GM19043 (cell line): ENCODE results near the gene HSBP1L1.

ENCODE experiments used
- ATAC-seq: cut with Tn5 transposase; IDR thresholded peaks from one replicate; pipeline ENCODE4 v1.9.1; 2021; ENCODE audit warnings: low read depth; ENCODE audit not compliant: unreplicated experiment

HSBP1L1 gene

DNA sequence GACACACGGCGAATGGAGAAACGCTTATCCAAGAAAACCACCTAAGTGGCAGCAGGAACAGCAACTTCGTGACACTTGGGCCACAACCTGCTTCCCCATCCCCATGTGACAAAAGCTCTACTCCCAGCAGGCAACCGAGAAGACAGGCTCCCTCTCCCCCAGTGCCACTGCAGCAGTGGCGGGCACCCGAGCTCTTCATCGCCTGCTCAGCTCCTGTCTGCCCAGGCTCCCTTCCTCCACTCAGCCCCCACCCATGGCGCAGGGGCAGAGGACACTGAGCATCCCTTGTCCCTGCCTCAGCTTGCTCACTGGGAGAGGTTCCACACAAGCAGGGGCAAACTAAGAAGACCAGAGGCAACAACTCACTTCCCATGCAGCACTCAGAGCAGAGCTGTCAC, 35.9 kb upstream of the HSBP1L1 start:
- ATAC-seq, result no peak

DNA sequence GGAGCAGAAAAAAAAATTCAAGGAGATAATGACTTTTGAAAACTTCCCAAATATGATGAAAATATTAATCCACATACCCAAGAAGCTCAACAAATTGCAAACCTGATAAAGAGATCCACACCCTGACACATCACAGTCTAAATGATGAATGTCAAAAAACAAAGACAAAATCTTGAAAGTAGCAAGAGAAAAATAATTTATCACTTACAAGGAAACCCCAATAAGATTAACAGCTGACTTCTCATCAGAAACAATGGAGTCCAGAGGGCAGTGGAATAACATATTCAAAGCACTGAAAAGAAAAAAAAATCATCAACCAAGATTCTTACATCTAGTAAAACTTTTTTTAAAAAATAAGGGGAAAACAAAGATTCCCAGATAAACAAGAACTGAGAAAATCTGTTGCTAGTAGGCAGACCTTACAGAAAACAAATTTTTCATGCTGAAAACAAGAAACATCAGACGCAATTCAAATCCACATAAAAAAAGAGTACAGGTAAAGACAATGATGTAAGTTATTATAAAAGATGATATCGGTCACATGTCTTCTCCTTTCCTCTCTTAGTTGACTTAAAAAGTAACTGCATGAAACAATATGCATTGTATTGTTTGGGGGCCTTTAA, 34.3 kb upstream of the HSBP1L1 start:
- no peak for ATAC-seq

DNA sequence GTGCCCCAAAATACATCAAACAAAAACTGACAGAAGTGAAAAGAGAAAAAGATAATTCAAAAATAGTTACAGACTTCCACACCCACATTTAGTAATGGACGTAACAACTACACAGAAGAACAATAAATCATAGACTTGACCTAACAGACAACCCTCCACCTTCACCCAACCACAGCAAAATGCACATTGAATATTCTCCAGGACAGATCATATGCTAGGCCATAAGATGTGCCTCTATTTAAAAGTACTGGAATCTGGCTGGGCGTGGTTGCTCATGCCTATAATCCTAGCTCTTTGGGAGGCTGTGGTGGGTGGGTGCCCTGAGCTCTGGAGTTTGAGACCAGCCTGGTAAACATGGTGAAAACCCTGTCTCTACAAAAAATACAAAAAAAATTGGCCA, 33.0 kb upstream of the HSBP1L1 start:
- ATAC-seq, result no peak

DNA sequence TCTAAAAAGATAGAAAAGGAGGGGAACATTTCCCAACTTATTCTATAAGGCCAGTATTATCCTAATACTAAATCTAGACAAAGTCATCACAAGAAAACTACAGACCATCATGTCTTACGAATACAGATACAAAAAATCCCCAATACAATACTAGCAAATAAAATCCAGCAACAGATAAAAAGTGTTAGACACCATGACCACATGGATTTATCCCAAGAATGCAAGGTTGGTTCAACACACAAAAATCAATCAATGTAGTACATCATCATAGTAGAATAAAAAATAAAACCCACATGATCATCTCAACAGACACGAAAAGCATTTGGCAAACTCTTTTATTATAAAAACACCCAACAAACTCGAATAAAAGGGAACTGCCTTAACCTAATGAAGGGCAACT, 31.5 kb upstream of the HSBP1L1 start:
- no peak for ATAC-seq

DNA sequence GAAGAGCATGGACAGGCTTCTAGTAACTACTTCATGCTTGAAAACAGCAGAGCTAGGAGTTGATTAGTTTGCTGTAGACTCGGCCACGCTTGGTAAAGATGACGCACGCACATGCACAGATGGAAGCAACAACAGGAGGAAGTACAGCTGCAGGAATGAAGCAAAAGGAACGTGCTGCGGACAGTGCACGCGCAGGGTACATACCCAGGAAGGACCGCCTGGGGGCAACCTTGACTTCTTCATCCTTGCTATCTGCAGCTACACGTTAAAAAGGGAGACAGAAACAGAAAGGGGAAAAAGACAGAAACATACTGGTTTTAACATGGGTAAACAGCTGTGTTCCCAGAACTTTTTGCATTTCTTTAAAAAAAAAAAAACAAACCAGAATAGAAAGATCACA, 30.7 kb upstream of the HSBP1L1 start:
- no peak for ATAC-seq

DNA sequence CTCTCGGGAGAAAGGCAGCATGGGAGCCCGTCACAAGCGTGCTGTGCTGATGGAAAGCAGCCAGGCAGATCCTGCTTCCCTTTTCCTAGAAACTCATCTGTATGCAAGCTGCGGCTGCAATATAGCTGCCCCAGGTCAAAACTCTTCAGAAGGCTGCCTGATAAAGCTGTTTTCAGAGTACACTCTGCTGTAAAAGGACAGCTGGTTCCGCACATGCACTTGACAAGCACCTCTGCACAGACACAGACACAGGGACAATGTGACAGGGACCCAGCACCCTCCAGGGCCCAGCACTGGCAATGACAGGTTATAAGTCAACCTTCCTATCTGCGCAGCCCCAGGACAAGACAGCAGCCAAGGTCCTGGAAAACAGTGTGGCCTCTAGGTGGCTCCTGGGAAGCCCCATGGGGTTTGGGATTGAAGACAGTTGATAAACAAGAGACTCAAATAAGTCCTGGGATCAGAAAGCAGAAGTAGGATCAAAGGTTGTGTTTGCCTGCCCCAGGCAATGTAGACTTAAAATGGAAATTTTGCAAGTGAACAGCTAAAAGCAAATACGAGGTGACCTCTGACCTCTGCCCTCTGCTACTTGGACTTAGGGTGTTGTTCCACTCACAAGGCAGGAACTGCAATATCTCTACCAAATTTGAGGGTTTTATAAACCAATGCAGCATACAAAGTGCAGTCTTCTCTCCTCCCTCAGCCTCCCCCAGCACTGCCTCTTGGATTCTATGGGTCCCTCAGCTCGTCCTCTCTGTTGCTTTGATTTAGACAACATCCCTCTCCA, 29.9 kb upstream of the HSBP1L1 start:
- no peak for ATAC-seq

DNA sequence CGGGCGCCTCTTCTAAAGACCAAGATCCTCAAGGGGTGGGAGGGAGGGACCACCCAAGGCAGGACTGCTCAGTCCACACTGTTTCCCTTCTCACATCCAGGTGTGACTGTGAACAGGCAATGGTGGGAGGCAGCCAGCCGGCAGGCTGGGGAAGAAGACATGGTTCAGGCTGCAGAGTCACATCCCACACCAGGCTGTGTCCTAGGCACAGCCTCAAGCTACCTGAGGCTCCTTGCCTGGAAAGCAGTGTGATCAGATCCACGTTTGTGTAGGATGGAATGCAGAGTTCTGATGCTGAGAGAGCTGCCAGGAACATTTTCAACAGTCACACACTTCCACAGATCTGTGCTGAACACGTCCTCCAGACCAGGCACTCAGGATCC, 29.4 kb upstream of the HSBP1L1 start:
- ATAC-seq, result no peak

DNA sequence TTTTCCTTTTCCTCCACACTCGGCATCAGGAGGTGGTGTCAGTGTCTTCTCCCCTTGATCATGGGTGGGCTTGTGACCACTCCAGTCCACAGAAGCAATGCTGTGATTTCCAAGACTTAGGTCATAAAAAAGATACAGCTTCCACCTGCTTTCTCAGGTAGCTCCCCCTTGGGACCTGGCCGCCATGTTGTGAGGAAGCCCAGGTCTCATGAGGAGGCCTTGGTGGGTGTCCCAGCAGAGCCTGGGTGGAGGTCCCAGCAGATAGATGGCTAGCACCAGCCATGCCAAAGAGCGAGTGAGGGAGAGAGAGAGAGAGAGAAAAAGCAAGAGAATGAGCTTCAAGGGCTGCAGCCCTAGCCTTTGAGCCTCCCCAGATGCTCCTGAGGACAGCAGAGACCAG, 28.9 kb upstream of the HSBP1L1 start:
- ATAC-seq, result no peak

DNA sequence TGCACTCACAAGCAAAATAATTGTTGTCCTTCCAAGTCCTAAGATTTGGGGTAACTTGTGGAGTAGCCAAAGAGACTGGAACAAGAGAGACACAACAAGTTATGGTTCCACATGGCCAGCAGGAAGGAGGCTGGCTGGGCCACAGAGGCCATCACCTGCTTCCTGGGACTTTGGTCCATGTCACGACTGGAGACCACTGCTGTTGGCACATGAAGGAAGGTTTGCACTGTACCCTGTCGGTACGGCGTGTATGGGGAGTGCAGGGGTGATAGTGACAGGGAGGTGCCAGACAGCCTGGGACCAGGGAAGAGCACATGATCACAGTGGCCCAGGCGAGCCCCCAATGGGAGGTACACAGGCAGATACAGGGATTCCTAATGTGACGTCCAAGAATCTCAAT, 28.5 kb upstream of the HSBP1L1 start:
- no peak for ATAC-seq

DNA sequence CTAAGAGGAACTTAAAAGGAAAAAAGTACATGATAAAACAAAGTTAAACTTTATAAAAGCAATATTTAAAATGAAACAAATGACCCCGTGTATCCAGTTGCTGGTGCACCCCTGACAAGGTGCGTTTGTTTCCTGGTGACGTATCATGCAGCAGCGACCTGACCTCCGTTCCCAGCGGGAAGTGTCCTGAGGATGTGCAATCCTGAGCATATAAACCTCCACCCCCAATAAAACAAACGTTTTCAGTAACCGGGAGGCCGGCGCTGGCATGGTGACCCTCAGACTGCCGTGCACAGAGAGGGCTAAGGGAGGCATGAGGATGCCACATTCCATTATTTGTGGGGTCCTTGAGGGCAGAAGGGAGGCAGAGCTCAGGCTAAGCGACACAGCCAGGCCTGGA, 27.8 kb upstream of the HSBP1L1 start:
- no peak for ATAC-seq

DNA sequence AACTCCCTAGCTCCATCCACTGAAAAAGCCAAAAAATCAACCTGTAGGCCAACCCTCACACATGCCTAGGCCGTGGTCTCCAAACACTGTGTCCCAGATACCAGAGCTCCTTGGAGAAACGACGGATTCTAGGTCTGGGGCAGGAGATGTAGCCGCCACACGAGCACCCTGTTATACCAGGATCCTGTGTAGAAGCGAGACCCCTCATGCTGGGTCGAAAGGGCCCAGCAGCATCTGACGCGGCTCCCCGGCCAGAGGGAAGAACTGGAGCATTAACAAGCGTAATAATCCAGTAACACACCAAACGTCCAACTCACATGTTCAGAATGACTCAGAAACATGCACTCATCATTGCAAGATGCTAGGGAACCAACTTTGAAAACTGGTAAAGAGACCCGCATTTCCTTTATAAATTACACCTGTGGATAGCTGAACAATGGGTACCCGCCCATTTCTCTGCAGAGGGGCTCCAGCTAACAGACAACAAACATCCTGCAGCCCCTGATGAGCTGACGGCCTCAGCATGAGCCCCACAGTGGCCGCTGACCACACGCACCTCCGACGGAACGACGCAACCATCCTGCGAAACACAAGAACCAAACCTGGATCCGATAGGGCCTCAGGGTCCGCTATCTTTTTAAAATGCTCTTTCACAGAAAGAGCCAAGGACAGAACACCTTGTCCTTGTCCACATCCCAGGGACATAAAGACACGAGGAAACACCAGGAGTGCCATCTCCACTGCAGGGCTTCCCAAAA, 27.2 kb upstream of the HSBP1L1 start:
- ATAC-seq, result no peak

DNA sequence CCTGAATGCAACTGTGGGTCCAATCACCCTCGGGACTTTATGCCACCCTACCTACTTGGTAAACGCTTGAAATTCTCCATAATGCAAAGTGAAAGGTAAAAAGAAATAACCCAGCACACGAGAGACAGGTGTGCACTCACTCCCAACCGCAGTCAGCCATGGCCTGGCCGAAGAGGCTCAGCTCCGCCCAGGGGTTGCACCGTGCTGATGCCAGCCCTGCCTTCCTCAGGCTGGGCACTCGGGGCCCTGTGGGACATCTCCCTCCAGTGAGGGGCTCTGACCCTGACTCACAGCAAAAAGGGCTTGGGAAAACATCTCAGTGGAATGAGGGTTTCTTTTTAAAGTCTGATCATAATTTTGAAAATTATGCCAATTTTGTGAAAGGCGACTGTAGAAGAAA, 26.2 kb upstream of the HSBP1L1 start:
- no peak for ATAC-seq

DNA sequence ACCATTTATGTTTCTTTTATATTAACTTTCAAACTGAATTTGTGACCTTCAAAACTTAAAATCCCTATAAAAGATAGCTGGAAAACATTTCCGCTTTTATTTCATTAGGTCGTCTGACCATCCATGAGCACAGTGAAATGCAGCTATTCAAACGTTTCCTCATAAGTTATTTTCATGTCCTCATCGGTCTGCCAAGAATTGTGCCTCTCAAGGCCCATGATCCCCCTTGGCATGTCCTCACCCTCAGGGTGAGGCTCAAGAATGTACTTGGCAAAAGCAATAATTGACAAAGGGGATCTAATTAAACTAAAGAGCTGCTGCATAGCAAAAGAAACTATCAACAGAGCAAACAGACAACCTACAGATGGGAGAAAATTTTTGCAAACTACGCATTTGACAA, 25.3 kb upstream of the HSBP1L1 start:
- no peak for ATAC-seq

DNA sequence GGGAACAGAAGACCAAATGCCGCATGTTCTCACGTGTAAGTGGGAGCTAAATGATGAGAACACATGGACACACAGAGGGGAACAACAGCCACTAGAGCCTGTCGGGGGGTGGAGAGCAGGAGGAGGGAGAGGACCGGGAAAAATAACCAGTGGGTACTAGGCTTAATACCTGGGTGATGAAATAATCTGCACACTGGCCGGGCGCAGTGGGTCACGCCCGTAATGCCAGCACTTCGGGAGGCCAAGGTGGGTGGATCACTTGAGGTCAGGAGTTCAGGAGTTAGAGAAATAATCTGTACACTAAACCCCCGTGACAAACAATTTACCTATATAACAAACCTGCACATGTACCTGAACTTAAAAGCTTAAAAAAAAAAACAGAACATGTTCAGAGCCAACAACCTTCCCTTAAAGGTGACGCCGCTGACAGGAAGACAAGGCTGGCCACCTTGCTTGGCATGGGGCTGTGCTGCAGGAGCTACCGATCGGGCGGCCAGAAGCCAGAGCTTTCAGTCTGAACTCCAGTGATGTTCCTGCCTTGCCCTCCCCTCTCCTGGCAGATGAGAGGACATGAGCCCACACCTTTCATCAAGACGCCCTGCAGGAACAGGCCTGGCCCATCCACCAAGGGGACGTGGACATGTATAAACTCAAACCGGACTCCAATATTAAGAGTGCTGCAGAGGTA, 24.2 kb upstream of the HSBP1L1 start:
- no peak for ATAC-seq

DNA sequence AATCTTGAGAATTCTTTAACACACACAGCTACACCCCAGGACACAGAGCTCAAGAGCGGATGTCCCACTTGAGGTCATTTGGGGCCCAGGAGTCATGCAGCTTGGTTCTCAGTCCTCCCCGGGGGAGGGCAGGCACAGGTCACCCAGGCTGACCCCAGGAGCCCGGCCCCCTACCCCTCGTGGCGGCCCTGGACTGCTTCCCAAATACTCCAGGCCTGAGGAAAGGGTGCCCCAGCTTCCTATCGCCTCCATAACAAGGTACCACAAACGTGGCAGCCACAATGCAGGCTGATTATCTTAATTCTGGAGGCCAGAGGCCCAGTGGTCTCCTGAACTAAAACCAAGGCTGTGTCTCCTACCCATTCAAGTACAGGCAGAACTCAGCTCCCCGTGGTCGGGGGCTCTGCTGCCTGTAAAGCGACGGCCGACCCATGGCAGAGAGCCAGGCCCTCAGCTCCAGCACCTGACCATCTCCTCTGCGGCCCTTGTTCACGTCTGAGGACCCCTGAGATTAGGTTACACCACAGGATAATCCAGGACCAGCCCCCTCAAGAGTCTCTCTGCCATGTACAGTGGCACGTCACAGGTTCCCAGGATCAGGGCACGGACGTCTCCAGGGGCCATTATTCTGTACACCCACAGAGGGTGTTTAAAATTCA, 23.5 kb upstream of the HSBP1L1 start:
- ATAC-seq, result no peak

DNA sequence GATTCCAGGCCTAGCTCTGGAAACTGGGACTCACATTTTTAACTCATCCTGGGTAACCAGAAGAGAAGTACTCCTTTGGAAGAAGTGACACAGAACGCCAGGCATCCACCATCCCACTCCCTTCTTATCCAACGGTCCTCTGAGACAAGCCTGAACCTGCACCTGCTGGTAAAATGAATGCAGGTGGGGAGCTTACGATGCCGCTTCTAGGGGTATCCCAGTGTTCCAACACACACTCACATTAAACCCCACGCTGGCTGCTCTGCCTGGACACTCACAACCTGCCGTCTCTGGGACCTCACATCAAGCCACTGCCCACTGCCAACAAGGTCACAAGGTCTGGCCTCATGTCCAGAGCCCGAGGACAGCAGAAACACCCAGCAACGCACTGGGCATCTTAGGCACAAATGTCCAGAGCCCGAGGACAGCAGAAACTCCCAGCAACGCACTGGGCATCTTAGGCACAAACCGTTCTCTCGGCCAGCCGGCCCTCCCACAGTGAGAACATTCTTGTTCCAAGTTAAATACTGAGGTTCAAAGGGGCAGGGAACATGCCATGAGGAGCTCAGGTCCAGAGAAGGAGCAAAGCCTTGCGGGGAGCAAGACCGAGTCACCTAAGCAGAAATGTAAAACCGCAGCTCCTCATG, 22.8 kb upstream of the HSBP1L1 start:
- no peak for ATAC-seq

DNA sequence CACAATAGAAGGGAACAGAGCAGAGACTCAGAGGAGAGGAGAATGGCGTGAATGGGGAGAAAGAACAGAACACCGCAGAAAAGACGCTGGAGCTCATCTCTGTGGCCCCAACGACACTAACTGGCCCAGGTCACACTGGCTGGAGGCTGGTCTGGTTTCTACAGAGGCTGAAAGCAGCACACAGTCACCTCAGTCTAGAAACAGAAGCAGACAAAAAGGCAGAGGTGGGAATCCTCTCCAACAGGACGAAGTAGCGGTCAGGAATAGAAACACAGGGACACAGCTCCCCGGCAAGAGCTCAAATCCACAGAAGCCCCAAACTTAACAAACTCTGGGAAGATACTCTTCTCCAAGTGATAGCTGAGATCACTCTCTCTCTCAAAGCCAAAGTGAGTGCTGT, 22.2 kb upstream of the HSBP1L1 start:
- ATAC-seq, result no peak

DNA sequence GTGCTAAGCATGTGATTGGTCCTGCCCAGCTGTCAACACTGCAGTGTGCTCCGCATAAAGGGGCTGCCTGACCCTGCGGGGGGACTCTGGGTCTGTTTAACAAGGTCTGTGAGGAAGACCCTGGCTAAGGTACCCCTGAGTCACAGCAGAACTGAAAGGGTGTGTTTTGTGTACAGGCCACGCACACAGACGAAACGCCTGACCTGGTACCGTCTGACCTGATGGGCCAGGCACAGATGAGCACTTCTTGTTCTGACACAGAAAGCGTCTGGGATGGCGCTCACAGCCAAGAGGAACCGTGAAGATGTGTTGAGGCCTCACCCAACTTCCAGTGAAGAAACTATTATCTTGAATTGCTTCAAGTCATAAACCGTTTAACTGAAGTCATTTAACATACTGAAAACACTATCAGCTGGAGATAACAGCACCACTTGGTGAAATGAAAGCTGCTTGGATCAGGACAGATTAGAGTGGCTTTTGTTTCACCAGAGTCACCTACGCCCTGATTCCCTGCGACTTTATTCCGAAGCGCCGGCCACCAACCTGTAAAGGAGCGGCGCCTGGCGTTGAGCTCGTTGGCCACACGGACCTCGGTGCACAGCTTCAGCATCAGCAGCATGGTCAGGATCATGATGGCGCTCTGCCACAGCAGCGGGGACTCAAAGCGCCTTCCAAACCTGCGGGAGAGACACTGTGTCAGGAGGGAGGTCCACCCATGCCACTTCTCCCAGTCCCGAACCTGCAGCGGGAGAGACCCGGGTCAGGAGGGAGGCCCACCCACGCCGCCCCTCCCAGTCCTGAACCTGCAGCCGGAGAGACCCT, 21.4 kb upstream of the HSBP1L1 start:
- no peak for ATAC-seq

DNA sequence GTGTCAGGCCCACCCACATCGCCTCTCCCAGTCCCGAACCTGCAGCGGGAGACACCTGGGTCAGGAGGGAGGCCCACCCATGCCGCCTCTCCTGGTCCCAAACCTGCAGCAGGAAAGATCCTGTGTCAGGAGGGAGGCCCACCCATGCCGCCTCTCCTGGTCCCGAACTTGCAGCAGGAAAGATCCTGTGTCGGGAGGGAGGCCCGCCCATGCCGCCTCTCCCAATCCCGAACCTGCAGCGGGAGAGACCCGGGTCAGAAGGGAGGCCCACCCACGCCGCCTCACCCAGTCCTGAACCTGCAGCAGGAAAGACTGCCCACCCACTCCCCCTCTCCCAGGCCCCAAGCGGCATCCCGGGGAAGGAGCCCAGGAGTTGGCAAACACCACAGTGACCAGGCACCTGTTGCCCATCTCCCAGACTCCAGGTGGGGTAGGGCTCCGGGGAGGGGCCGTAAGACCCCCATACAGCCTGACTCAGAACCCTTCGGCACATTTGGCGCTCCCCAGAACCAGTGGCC, 20.8 kb upstream of the HSBP1L1 start:
- ATAC-seq, result no peak
